Transverse colon (tissue), 4 donors: ENCODE results near the gene PLSCR2. TPM values are rescaled to one million over a fixed set of nuclear protein-coding genes. Genes with fewer than 3 reads are reported as not detected.
"Not testable (repeated sequence)": the region's sequence is repeated elsewhere in the genome, so short reads cannot be mapped to it uniquely, and the experiment has no call there.

ENCODE experiments used
- DNase-seq: peaks from one replicate; pipeline ENCODE4 v3.0.0-alpha.2; 2019
- H3K27ac ChIP-seq, 4 donors: fragments of 200-600 bp; sonication (generic); 2 replicates each; pipeline ENCODE4 v1.5.1; 2016 to 2018; ENCODE audit warnings: inconsistent platforms in 4 of 4
- H3K27me3 ChIP-seq: fragments of 200-600 bp; sonication (generic); 2 replicates; pipeline ENCODE4 v1.5.1; 2017; ENCODE audit warnings: inconsistent platforms
- H3K36me3 ChIP-seq, 4 donors: fragments of 200-600 bp; sonication (generic); 2 replicates each; pipeline ENCODE4 v1.5.1; 2017 to 2019; ENCODE audit warnings: inconsistent platforms in 4 of 4
- H3K4me1 ChIP-seq, 4 donors: fragments of 200-600 bp; sonication (generic); 2 replicates each; pipeline ENCODE4 v1.5.1; 2017 to 2020; ENCODE audit warnings: inconsistent platforms in 4 of 4
- H3K4me3 ChIP-seq, 4 donors: fragments of 200-600 bp; sonication (generic); 1 replicate in 1 of 4; 2 replicates in 3 of 4; pipeline versions ENCODE4 v1.5.1 to v1.6.1; 2017 to 2019; ENCODE audit warnings: inconsistent platforms in 4 of 4
- H3K9me3 ChIP-seq, 2 donors: fragments of 200-600 bp; sonication (generic); 2 replicates each; pipeline ENCODE4 v1.5.1; 2017 to 2019; ENCODE audit warnings: inconsistent platforms in 2 of 2
- CTCF ChIP-seq, 5 experiments: fragments of 200-600 bp in 3 of 5; fragments of 450-650 bp in 2 of 5; sonication (generic) in 3 of 5; IDR thresholded peaks; 1 replicate in 2 of 5; 2 replicates in 3 of 5; pipeline ENCODE4 v1.5.1; 2016 to 2017; ENCODE audit warnings: antibody characterized with exemption in 5 of 5, inconsistent platforms in 3 of 5, mild to moderate bottlenecking in 2 of 5, moderate library complexity in 1 of 5
- EP300 ChIP-seq: sonication (generic); formaldehyde crosslinking; IDR thresholded peaks from one replicate; pipeline ENCODE4 v1.6.1; 2017; ENCODE audit warnings: antibody characterized with exemption, low read depth
- POLR2A ChIP-seq: fragments of 450-650 bp; IDR thresholded peaks from one replicate; pipeline ENCODE4 v1.6.1; 2016; ENCODE audit warnings: antibody characterized with exemption, mild to moderate bottlenecking, moderate library complexity
- POLR2AphosphoS5 ChIP-seq, 3 donors: sonication (generic); formaldehyde crosslinking; IDR thresholded peaks; one replicate each; pipeline ENCODE4 v1.6.1; 2016; ENCODE audit warnings: antibody characterized with exemption in 3 of 3
- WGBS, 2 donors: methylation state at CpG; one replicate each; pipeline ENCODE4 v1.1.5; 2018; ENCODE audit warnings: low coverage in 1 of 2; 5-methylcytosine and 5-hydroxymethylcytosine counted together
- in situ Hi-C, 4 donors: fragments of 200-750 bp; cut with MboI; loops; one replicate each; pipeline versions ENCODE4 v1.15.0 to v1.15.1; 2017; ENCODE audit warnings: low sequenced_read_pairs in 3 of 4, low pct_ligation_motif_present in 1 of 4, low pct_unique_long_range_greater_than_20kb in 1 of 4
- intact Hi-C: fragments of 100-400 bp; cut with DNase I; formaldehyde crosslinking; loops from one replicate; pipeline ENCODE4 v1.15.1; 2023; ENCODE audit warnings: low total_unique reads
- total RNA-seq, 4 donors: library from RNA; depleted of rRNA; stranded (reverse); fragments of >200 nt; gene quantifications; one replicate each; pipeline ENCODE4 v1.1.0, GENCODE V29; 2016

PLSCR2 gene
- total RNA-seq, 4 donors from 2014 or later: 1.3 to 2.9 TPM; not detected in 2

DNA sequence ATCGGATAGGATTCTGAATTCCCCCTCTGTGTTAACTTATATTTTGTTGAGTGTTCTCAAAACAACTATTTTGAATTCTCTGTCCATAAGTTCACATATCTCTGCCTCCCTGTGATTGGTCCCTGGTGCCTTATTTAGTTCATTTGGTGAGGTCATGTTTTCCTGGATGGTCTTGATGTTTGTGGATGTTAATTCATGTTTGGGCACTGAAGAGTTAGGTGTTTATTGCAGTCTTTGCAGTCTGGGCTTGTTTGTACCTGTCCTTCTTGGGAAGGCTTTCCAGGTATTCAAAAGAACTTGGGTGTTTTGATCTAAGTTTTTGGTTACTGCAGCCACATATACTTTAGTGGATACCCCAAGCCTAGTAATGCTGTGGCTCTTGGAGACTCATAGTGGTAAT, 23.3 kb downstream of the PLSCR2 start:
- no peak overlapping the region for H3K27ac ChIP-seq
- H3K4me1 ChIP-seq: no peaks in the 10 kb centered on the region
- no peak for TF ChIP-seq POLR2A
- no peak for TF ChIP-seq POLR2AphosphoS5 (IDR thresholded peaks at IDR 0.05)
- no peak for TF ChIP-seq EP300
- TF ChIP-seq CTCF (IDR thresholded peaks at IDR 0.05): no peak
- 92 to 97% methylated on average over 1 of the region's 1 CpG for WGBS, 2 donors
- no peaks in the 10 kb centered on the region for H3K36me3 ChIP-seq
- H3K9me3 ChIP-seq: no peaks in the 10 kb centered on the region
- H3K27me3 ChIP-seq: no peaks in the 10 kb centered on the region
- no peak for DNase-seq
- intact Hi-C loops: no loop called here
- in situ Hi-C loops: no loop called here
- no peak overlapping the region for H3K4me3 ChIP-seq

DNA sequence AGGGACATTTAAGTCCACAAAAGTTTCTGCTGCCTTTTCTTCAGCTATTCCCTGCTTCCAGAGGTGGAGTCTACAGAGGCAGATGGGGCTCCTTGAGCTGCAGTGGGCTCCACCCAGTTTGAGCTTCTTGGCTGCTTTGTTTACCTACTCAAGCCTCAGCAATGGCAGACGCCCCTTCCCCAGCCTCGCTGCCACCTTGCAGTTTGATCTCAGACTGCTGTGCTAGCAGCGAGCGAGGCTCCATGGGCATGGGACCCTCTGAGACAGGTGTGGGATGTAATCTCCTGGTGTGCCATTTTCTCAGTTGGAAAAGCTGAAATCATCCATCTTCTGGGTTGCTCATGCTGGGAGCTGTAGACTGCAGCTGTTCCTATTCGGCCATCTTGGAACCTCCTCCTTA, 29.1 kb downstream of the PLSCR2 start:
- intact Hi-C loops, H3K27me3 ChIP-seq, DNase-seq, H3K27ac ChIP-seq, H3K4me3 ChIP-seq, H3K9me3 ChIP-seq, H3K4me1 ChIP-seq, in situ Hi-C loops, H3K36me3 ChIP-seq: not testable (repeated sequence)
- 91 to 100% methylated on average over 1 to 5 of the region's 5 CpGs for WGBS, 2 donors

DNA sequence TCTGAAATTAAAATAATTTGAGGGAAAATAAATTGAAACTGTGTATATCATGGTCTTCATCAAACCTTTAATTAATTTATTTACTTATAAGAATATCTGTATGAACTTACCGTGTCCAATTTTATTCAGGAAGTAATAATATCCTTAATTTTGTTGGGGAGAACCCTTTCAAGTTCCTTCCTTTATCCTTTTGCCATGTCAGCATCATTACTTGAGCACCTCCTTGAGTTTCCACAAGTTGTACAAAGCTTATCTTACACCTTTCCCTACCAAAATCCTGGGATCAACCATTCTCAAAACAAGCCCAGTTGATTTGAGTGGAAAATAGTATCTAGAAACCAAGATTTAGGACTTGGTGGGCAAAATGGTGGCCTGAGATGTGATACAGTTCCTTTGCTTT, 37.3 kb downstream of the PLSCR2 start:
- in situ Hi-C loops (no loop called here), intact Hi-C loops (no loop called here)
- TF ChIP-seq EP300 (no peak), POLR2A (no peak), POLR2AphosphoS5 (IDR thresholded peaks at IDR 0.05) (no peak), CTCF (IDR thresholded peaks at IDR 0.05) (no peak)
- 74 to 83% methylated on average over 1 of the region's 1 CpG for WGBS, 2 donors
- Histone ChIP-seq H3K9me3 (no peaks in the 10 kb centered on the region), H3K4me1 (no peaks in the 10 kb centered on the region), H3K36me3 (no peaks in the 10 kb centered on the region), H3K27me3 (no peaks in the 10 kb centered on the region), H3K27ac (no peak overlapping the region), H3K4me3 (no peak overlapping the region)
- DNase-seq: no peak

GRCh38 chr3:146431240-146431639, 38.1 kb downstream of the PLSCR2 start:
- in situ Hi-C loops: no loop called here
- intact Hi-C loops: no loop called here
- DNase-seq: no peak
- no peaks in the 10 kb centered on the region for H3K36me3 ChIP-seq
- H3K4me1 ChIP-seq: no peaks in the 10 kb centered on the region
- H3K9me3 ChIP-seq: no peaks in the 10 kb centered on the region
- no peak overlapping the region for H3K4me3 ChIP-seq
- no peak overlapping the region for H3K27ac ChIP-seq
- TF ChIP-seq CTCF (IDR thresholded peaks at IDR 0.05) (no peak), POLR2AphosphoS5 (IDR thresholded peaks at IDR 0.05) (no peak), EP300 (no peak), POLR2A (no peak)
- H3K27me3 ChIP-seq: no peaks in the 10 kb centered on the region

DNA sequence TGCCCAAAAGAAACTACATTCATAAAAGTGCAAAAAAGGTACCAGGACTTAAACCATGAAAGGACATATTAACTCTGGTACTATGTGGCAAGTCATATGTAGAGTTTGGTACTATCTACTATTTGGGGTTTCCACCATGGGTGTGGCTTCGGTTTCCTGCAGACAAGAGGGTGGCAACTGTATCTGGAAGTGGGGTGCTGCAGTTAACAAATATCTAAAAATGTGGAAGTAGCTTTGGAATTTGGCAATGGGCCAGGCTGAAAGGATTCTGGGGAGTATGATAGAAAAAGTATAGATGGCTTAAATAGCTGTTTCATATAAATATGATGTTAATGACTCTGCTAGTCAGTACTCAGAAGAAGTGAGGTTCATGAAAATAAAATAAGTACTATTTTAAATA, 44.0 kb downstream of the PLSCR2 start:
- H3K4me1 ChIP-seq: no peaks in the 10 kb centered on the region
- in situ Hi-C loops: no loop called here
- TF ChIP-seq EP300: no peak
- TF ChIP-seq CTCF (IDR thresholded peaks at IDR 0.05): no peak
- TF ChIP-seq POLR2A: no peak
- no peak for TF ChIP-seq POLR2AphosphoS5 (IDR thresholded peaks at IDR 0.05)
- H3K36me3 ChIP-seq: no peaks in the 10 kb centered on the region
- 83% methylated on average over 1 of the region's 1 CpG for WGBS, 2 donors
- H3K4me3 ChIP-seq: no peak overlapping the region
- intact Hi-C loops: no loop called here
- no peaks in the 10 kb centered on the region for H3K27me3 ChIP-seq
- no peak for DNase-seq
- H3K9me3 ChIP-seq: no peaks in the 10 kb centered on the region
- no peak overlapping the region for H3K27ac ChIP-seq
